ENCODE measurements around the gene WDR1. TPM values are rescaled to one million over a fixed set of nuclear protein-coding genes. Genes with fewer than 3 reads are reported as not detected.

The WDR1 gene
- total RNA-seq, 1 experiment from 2014 or later: 367 TPM

GRCh38 chr4:10118048-10119004 lies 1.7 kb upstream of the WDR1 start:
- Histone ChIP-seq H2BK5ac (ENCODE audit: insufficient read length, low read length) (no peak overlapping the region), H4K5ac (ENCODE audit: insufficient read length, low read depth, low read length) (no peak overlapping the region), H3K79me2 (ENCODE audit: insufficient read depth, low read length) (peaks cover 5% of the 10 kb centered on the region; the same call in 1 of the 2 replicates), H2BK12ac (ENCODE audit: insufficient read length, low read depth, low read length) (no peak overlapping the region), H2BK120ac (ENCODE audit: low read depth, low read length, poor library complexity, severe bottlenecking) (no peak overlapping the region), H2BK20ac (ENCODE audit: low read depth, low read length, poor library complexity, severe bottlenecking) (no peak overlapping the region), H3K4me1 (ENCODE audit: insufficient read depth, low read length) (peaks cover 5% of the 10 kb centered on the region; the same call in 1 of the 2 replicates), H2AFZ (ENCODE audit: low read length) (no peak overlapping the region), H3K4ac (ENCODE audit: low read depth, low read length) (no peak overlapping the region), H3K56ac (ENCODE audit: insufficient read length, low read depth, low read length) (no peak overlapping the region), H3K23me2 (ENCODE audit: insufficient read length, low read depth, low read length, poor library complexity, severe bottlenecking) (peaks cover 13% of the 10 kb centered on the region), H3K14ac (ENCODE audit: insufficient read depth, low read length) (peak overlapping the region; percentile 23; the same call in 1 of the 2 replicates), H3K23ac (ENCODE audit: insufficient read length, low read depth, low read length) (no peak overlapping the region), H4K8ac (replicated peaks; ENCODE audit: insufficient read length, low read depth, low read length) (no peak overlapping the region), H2AK5ac (ENCODE audit: insufficient read length, low read length) (no peak overlapping the region), H3K18ac (ENCODE audit: insufficient read length, low read depth, low read length) (peak overlapping the region; percentile 21), H3K27ac (ENCODE audit: insufficient read length, low read depth, low read length) (no peak overlapping the region), H4K20me1 (ENCODE audit: control insufficient read depth, insufficient read depth, insufficient read length) (no peaks in the 10 kb centered on the region), H2BK15ac (ENCODE audit: low read depth, low read length) (no peak overlapping the region), H3K4me2 (ENCODE audit: insufficient read depth, insufficient read length, low read length) (no peak overlapping the region), H3K79me1 (ENCODE audit: insufficient read depth, low read depth, low read length, poor library complexity, severe bottlenecking) (peaks cover 3% of the 10 kb centered on the region), H3K9ac (ENCODE audit: extremely low read depth, insufficient read length, low read length) (peak overlapping the region; percentile 23), H3K27me3 (ENCODE audit: insufficient read depth, low read length) (no peaks in the 10 kb centered on the region), H3T11ph (ENCODE audit: low read length) (no peak overlapping the region), H4K91ac (ENCODE audit: insufficient read length, low read depth, low read length) (no peak overlapping the region), H3K9me3 (ENCODE audit: control insufficient read depth, low read depth, low read length) (no peaks in the 10 kb centered on the region)
- WGBS (ENCODE audit: extremely low coverage, insufficient read length, low lambda C conversion rate): no CpG with 5 or more reads among the region's 21 CpGs
- Mint-ChIP-seq H3K9me3 (no peaks in the 10 kb centered on the region; a peak in 1 of 5 replicates), H3K4me3 (peak overlapping the region; percentile 80 to 90), H3K27me3 (ENCODE audit: low read depth) (no peaks in the 10 kb centered on the region; the same call in 1 of the 2 replicates), H3K36me3 (ENCODE audit: insufficient read depth in 1 of 3, low read depth in 3 of 3) (peaks cover 20 to 28% (median 27%) of the 10 kb centered on the region in 3 experiments), H3K4me1 (peaks cover 45 to 62% of the 10 kb centered on the region in 2 experiments), H3K27ac (peak overlapping the region; percentile 98 to 100 (median 98))
- no peak for DNase-seq
- no peak for TF ChIP-seq CTCF (conservative IDR thresholded peaks at IDR 0.05)

Data from H9 (cell line).